NT2/D1 (cell line): ENCODE measurements around the gene TCERG1.

ENCODE experiments used
- DNase-seq: peaks from one replicate; pipeline ENCODE4 v3.0.0-alpha.2; 2011; ENCODE audit warnings: low read depth, low spot score
- H3K27me3 ChIP-seq: 2 replicates; pipeline ENCODE4 v1.6.0; 2011; ENCODE audit warnings: mild to moderate bottlenecking; ENCODE audit not compliant: insufficient read length, insufficient read depth
- H3K36me3 ChIP-seq: 2 replicates; pipeline ENCODE4 v1.6.1; 2011; ENCODE audit warnings: mild to moderate bottlenecking, low read length, mixed read lengths; ENCODE audit not compliant: insufficient read depth, insufficient read length
- H3K4me1 ChIP-seq: 2 replicates; pipeline ENCODE4 v1.5.1; 2011; ENCODE audit not compliant: insufficient read depth, insufficient read length
- H3K4me3 ChIP-seq: 2 replicates; pipeline ENCODE4 v1.5.1; 2011; ENCODE audit warnings: low read depth; ENCODE audit not compliant: insufficient read length
- H3K9ac ChIP-seq: 2 replicates; pipeline ENCODE4 v1.6.0; 2011; ENCODE audit warnings: low read depth; ENCODE audit not compliant: insufficient read length
- H3K9me3 ChIP-seq: 2 replicates; pipeline ENCODE4 v1.5.1; 2011; ENCODE audit warnings: mild to moderate bottlenecking, low read length; ENCODE audit not compliant: insufficient read depth
- SUZ12 ChIP-seq: IDR thresholded peaks from 2 replicates; pipeline ENCODE4 v1.6.1; 2011; ENCODE audit not compliant: insufficient read length, insufficient read depth; ENCODE audit errors: extremely low read depth
- YY1 ChIP-seq: IDR thresholded peaks from 2 replicates; pipeline ENCODE4 v1.6.1; 2011; ENCODE audit not compliant: insufficient read length, insufficient read depth
- ZNF274 ChIP-seq: IDR thresholded peaks from 2 replicates; pipeline ENCODE4 v1.6.1; 2011; ENCODE audit warnings: mild to moderate bottlenecking, low read depth, low read length

The TCERG1 gene

GRCh38 chr5:146410272-146410671 is 36.9 kb upstream of the TCERG1 start:
- no peak for TF ChIP-seq ZNF274
- no peak for TF ChIP-seq SUZ12
- no peak for TF ChIP-seq YY1
- no peaks in the 10 kb centered on the region for H3K4me1 ChIP-seq

GRCh38 chr5:146419696-146420095 is 27.4 kb upstream of the TCERG1 start:
- no peaks in the 10 kb centered on the region for H3K4me1 ChIP-seq
- H3K9ac ChIP-seq, result no peak overlapping the region
- H3K27me3 ChIP-seq, result no peaks in the 10 kb centered on the region
- H3K4me3 ChIP-seq, result no peak overlapping the region
- H3K36me3 ChIP-seq, result no peaks in the 10 kb centered on the region
- H3K9me3 ChIP-seq, result no peaks in the 10 kb centered on the region
- no peak for TF ChIP-seq SUZ12
- no peak for TF ChIP-seq ZNF274
- TF ChIP-seq YY1, result no peak
- no peak for DNase-seq

More at GRCh38 chr5:146410272-146410671, 36.9 kb upstream of the TCERG1 start:
- DNase-seq, result no peak
- H3K9me3 ChIP-seq, result no peaks in the 10 kb centered on the region
- H3K36me3 ChIP-seq, result no peaks in the 10 kb centered on the region
- no peak overlapping the region for H3K4me3 ChIP-seq
- H3K27me3 ChIP-seq, result no peaks in the 10 kb centered on the region
- no peak overlapping the region for H3K9ac ChIP-seq

GRCh38 chr5:146425023-146425422 is 22.1 kb upstream of the TCERG1 start:
- TF ChIP-seq SUZ12, result no peak
- no peak for TF ChIP-seq YY1
- no peak for TF ChIP-seq ZNF274
- Histone ChIP-seq H3K27me3 (no peaks in the 10 kb centered on the region), H3K4me3 (no peak overlapping the region), H3K9ac (no peak overlapping the region), H3K36me3 (no peaks in the 10 kb centered on the region), H3K4me1 (no peaks in the 10 kb centered on the region), H3K9me3 (no peaks in the 10 kb centered on the region)
- no peak for DNase-seq

GRCh38 chr5:146426305-146426704 is 20.8 kb upstream of the TCERG1 start:
- H3K9ac ChIP-seq, result no peak overlapping the region
- no peaks in the 10 kb centered on the region for H3K36me3 ChIP-seq
- TF ChIP-seq YY1 (no peak), SUZ12 (no peak), ZNF274 (no peak)
- H3K27me3 ChIP-seq, result no peaks in the 10 kb centered on the region
- no peak for DNase-seq
- H3K4me3 ChIP-seq, result no peak overlapping the region
- no peaks in the 10 kb centered on the region for H3K9me3 ChIP-seq
- H3K4me1 ChIP-seq, result no peaks in the 10 kb centered on the region

- H3K36me3 ChIP-seq, result no peaks in the 10 kb centered on the region
- no peak overlapping the region for H3K4me3 ChIP-seq
- no peaks in the 10 kb centered on the region for H3K4me1 ChIP-seq
- no peak for TF ChIP-seq YY1
- no peak for TF ChIP-seq SUZ12
- TF ChIP-seq ZNF274, result no peak
- no peak for DNase-seq
- no peaks in the 10 kb centered on the region for H3K9me3 ChIP-seq
- H3K27me3 ChIP-seq, result no peaks in the 10 kb centered on the region
- H3K9ac ChIP-seq, result no peak overlapping the region
Measured at GRCh38 chr5:146426853-146427618, 20.1 kb upstream of the TCERG1 start.

- no peak for DNase-seq
- Histone ChIP-seq H3K27me3 (no peaks in the 10 kb centered on the region), H3K4me3 (no peak overlapping the region), H3K9me3 (no peaks in the 10 kb centered on the region), H3K36me3 (no peaks in the 10 kb centered on the region), H3K9ac (no peak overlapping the region), H3K4me1 (no peaks in the 10 kb centered on the region)
- TF ChIP-seq SUZ12 (no peak), ZNF274 (no peak), YY1 (no peak)
Measured at GRCh38 chr5:146427619-146427997, 19.5 kb upstream of the TCERG1 start.

GRCh38 chr5:146428658-146429057 is 18.5 kb upstream of the TCERG1 start:
- TF ChIP-seq SUZ12 (no peak), ZNF274 (no peak), YY1 (no peak)
- Histone ChIP-seq H3K9me3 (no peaks in the 10 kb centered on the region), H3K4me1 (no peaks in the 10 kb centered on the region), H3K27me3 (no peaks in the 10 kb centered on the region), H3K9ac (no peak overlapping the region), H3K36me3 (no peaks in the 10 kb centered on the region), H3K4me3 (no peak overlapping the region)
- no peak for DNase-seq
